Activated CD8-positive, alpha-beta T cell treated with anti-CD3 and anti-CD28 coated beads, Interleukin-2, amount 10 ng/mL, durations not matched to agents 7 days and 5 days (primary cell): ENCODE measurements around the gene AGBL1. TPM values are rescaled to one million over a fixed set of nuclear protein-coding genes. Genes with fewer than 3 reads are reported as not detected.
"Not testable (repeated sequence)": the region's sequence is repeated elsewhere in the genome, so short reads cannot be mapped to it uniquely, and the experiment has no call there.

Source experiments
- ATAC-seq: fragments of 150-1000 bp; cut with Tn5 transposase; one replicate; pipeline ENCODE4 v1.10.0; 2021; ENCODE audit warnings: moderate library complexity
- CTCF ChIA-PET: fragments of 350-600 bp; sonication (Branson Sonifier 250); formaldehyde crosslinking; loops from one replicate; lab custom pipeline; 2021; ENCODE audit warnings: antibody characterized with exemption; lab: Charles Lee
- POLR2A ChIA-PET: fragments of 350-600 bp; sonication (Branson Sonifier 250); formaldehyde crosslinking; loops from one replicate; lab custom pipeline; 2021; ENCODE audit warnings: antibody characterized with exemption; lab: Charles Lee
- DNase-seq: peaks from one replicate; pipeline ENCODE4 v3.0.0-alpha.2; 2020
- H3K27ac Mint-ChIP-seq: one replicate; pipeline ENCODE4 v1.8.0; 2021; ENCODE audit warnings: mild to moderate bottlenecking, mixed read lengths
- H3K27me3 Mint-ChIP-seq: one replicate; pipeline ENCODE4 v1.8.0; 2021; ENCODE audit warnings: low read depth, mixed read lengths
- H3K36me3 Mint-ChIP-seq: one replicate; pipeline ENCODE4 v1.8.0; 2021; ENCODE audit warnings: low read depth, mixed read lengths
- H3K4me1 Mint-ChIP-seq: one replicate; pipeline ENCODE4 v1.8.0; 2021; ENCODE audit warnings: low read depth, mixed read lengths
- H3K4me3 Mint-ChIP-seq: one replicate; pipeline ENCODE4 v1.8.0; 2021; ENCODE audit warnings: mild to moderate bottlenecking, mixed read lengths
- H3K9me3 Mint-ChIP-seq: one replicate; pipeline ENCODE4 v1.8.0; 2022; ENCODE audit warnings: mixed read lengths; ENCODE audit not compliant: insufficient read depth
- total RNA-seq, 2 experiments: library from RNA; stranded (reverse); gene quantifications; one replicate each; pipeline ENCODE4 v1.2.3, GENCODE V29; 2021

The AGBL1 gene
- total RNA-seq, 2 experiments from 2014 or later = not detected

GRCh38 chr15:86871964-86872363, 792.3 kb downstream of the AGBL1 start:
- CTCF ChIA-PET = no interaction called here
- Mint-ChIP-seq H3K9me3 (no peaks in the 10 kb centered on the region), H3K4me3 (no peak overlapping the region), H3K27me3 (no peaks in the 10 kb centered on the region), H3K36me3 (no peaks in the 10 kb centered on the region), H3K27ac (no peak overlapping the region), H3K4me1 (no peaks in the 10 kb centered on the region)
- no peak for DNase-seq
- POLR2A ChIA-PET = no interaction called here
- ATAC-seq = no peak

- H3K4me3 Mint-ChIP-seq = no peak overlapping the region
- ATAC-seq = no peak
- POLR2A ChIA-PET = no interaction called here
- CTCF ChIA-PET = no interaction called here
- DNase-seq = no peak
- H3K9me3 Mint-ChIP-seq = no peaks in the 10 kb centered on the region
- H3K4me1 Mint-ChIP-seq = no peaks in the 10 kb centered on the region
- H3K27me3 Mint-ChIP-seq = no peaks in the 10 kb centered on the region
- H3K27ac Mint-ChIP-seq = no peak overlapping the region
- H3K36me3 Mint-ChIP-seq = no peaks in the 10 kb centered on the region
These were observed 793.1 kb downstream of the AGBL1 start for GRCh38 chr15:86872782-86873181.

- Mint-ChIP-seq H3K27me3 (no peaks in the 10 kb centered on the region), H3K36me3 (no peaks in the 10 kb centered on the region), H3K4me3 (no peak overlapping the region), H3K4me1 (no peaks in the 10 kb centered on the region), H3K27ac (no peak overlapping the region), H3K9me3 (no peaks in the 10 kb centered on the region)
- DNase-seq (no peak), ATAC-seq (no peak)
- ChIA-PET POLR2A (no interaction called here), CTCF (no interaction called here)
These were observed 795.4 kb downstream of the AGBL1 start for GRCh38 chr15:86875067-86875466.

- H3K4me1 Mint-ChIP-seq = no peaks in the 10 kb centered on the region
- ATAC-seq (no peak), DNase-seq (no peak)
- H3K27me3 Mint-ChIP-seq = no peaks in the 10 kb centered on the region
- no peak overlapping the region for H3K4me3 Mint-ChIP-seq
- POLR2A ChIA-PET = no interaction called here
- H3K36me3 Mint-ChIP-seq = no peaks in the 10 kb centered on the region
- H3K27ac Mint-ChIP-seq = no peak overlapping the region
- no peaks in the 10 kb centered on the region for H3K9me3 Mint-ChIP-seq
- CTCF ChIA-PET = no interaction called here
These were observed 796.8 kb downstream of the AGBL1 start for GRCh38 chr15:86876387-86876944.

GRCh38 chr15:86877171-86877631, 797.5 kb downstream of the AGBL1 start:
- Mint-ChIP-seq H3K4me1 (no peaks in the 10 kb centered on the region), H3K4me3 (no peak overlapping the region), H3K36me3 (no peaks in the 10 kb centered on the region), H3K9me3 (no peaks in the 10 kb centered on the region), H3K27me3 (no peaks in the 10 kb centered on the region), H3K27ac (no peak overlapping the region)
- ATAC-seq (no peak), DNase-seq (no peak)
- CTCF ChIA-PET = no interaction called here
- POLR2A ChIA-PET = no interaction called here

- H3K4me3 Mint-ChIP-seq, H3K9me3 Mint-ChIP-seq, H3K27ac Mint-ChIP-seq, CTCF ChIA-PET, ATAC-seq, H3K36me3 Mint-ChIP-seq, H3K27me3 Mint-ChIP-seq, DNase-seq, H3K4me1 Mint-ChIP-seq: not testable (repeated sequence)
- POLR2A ChIA-PET = interaction anchor here (0.7 kb wide), 1 partner anchor 23 kb away, joined by 4 read pairs; no protein-coding TSS in a partner anchor
These were observed 799.2 kb downstream of the AGBL1 start for GRCh38 chr15:86878844-86879243.

GRCh38 chr15:86879250-86880229, 799.9 kb downstream of the AGBL1 start:
- ATAC-seq = no peak
- H3K36me3 Mint-ChIP-seq = no peaks in the 10 kb centered on the region
- H3K4me3 Mint-ChIP-seq = no peak overlapping the region
- no peak overlapping the region for H3K27ac Mint-ChIP-seq
- no peaks in the 10 kb centered on the region for H3K9me3 Mint-ChIP-seq
- ChIA-PET CTCF (no interaction called here), POLR2A (no interaction called here)
- no peaks in the 10 kb centered on the region for H3K4me1 Mint-ChIP-seq
- no peaks in the 10 kb centered on the region for H3K27me3 Mint-ChIP-seq
- no peak for DNase-seq

- ATAC-seq (no peak), DNase-seq (no peak)
- H3K9me3 Mint-ChIP-seq = no peaks in the 10 kb centered on the region
- no peaks in the 10 kb centered on the region for H3K36me3 Mint-ChIP-seq
- H3K27ac Mint-ChIP-seq = no peak overlapping the region
- POLR2A ChIA-PET = no interaction called here
- no peaks in the 10 kb centered on the region for H3K4me1 Mint-ChIP-seq
- no peak overlapping the region for H3K4me3 Mint-ChIP-seq
- H3K27me3 Mint-ChIP-seq = no peaks in the 10 kb centered on the region
- CTCF ChIA-PET = no interaction called here
These were observed 805.9 kb downstream of the AGBL1 start for GRCh38 chr15:86885616-86886015.

- Mint-ChIP-seq H3K4me1 (no peaks in the 10 kb centered on the region), H3K4me3 (no peak overlapping the region), H3K27ac (no peak overlapping the region), H3K9me3 (no peaks in the 10 kb centered on the region), H3K36me3 (no peaks in the 10 kb centered on the region), H3K27me3 (no peaks in the 10 kb centered on the region)
- ChIA-PET CTCF (no interaction called here), POLR2A (no interaction called here)
- ATAC-seq (no peak), DNase-seq (no peak)
These were observed 813.2 kb downstream of the AGBL1 start for GRCh38 chr15:86892774-86893449.

- H3K4me3 Mint-ChIP-seq = no peak overlapping the region
- H3K4me1 Mint-ChIP-seq = no peaks in the 10 kb centered on the region
- CTCF ChIA-PET = no interaction called here
- H3K27me3 Mint-ChIP-seq = no peaks in the 10 kb centered on the region
- H3K27ac Mint-ChIP-seq = no peak overlapping the region
- POLR2A ChIA-PET = no interaction called here
- ATAC-seq (no peak), DNase-seq (no peak)
- no peaks in the 10 kb centered on the region for H3K9me3 Mint-ChIP-seq
- H3K36me3 Mint-ChIP-seq = no peaks in the 10 kb centered on the region
These were observed 814.6 kb downstream of the AGBL1 start for GRCh38 chr15:86894269-86894668.

GRCh38 chr15:86903642-86904421, 824.2 kb downstream of the AGBL1 start:
- no peak overlapping the region for H3K27ac Mint-ChIP-seq
- ATAC-seq = no peak
- H3K9me3 Mint-ChIP-seq = no peaks in the 10 kb centered on the region
- no peak overlapping the region for H3K4me3 Mint-ChIP-seq
- no peaks in the 10 kb centered on the region for H3K36me3 Mint-ChIP-seq
- ChIA-PET POLR2A (no interaction called here), CTCF (no interaction called here)
- DNase-seq = no peak
- H3K4me1 Mint-ChIP-seq = no peaks in the 10 kb centered on the region
- H3K27me3 Mint-ChIP-seq = no peaks in the 10 kb centered on the region
